ENCODE data around the gene RHOXF2B. TPM values are rescaled to one million over a fixed set of nuclear protein-coding genes. Genes with fewer than 3 reads are reported as not detected.
"Not testable (repeated sequence)": the region's sequence is repeated elsewhere in the genome, so short reads cannot be mapped to it uniquely, and the experiment has no call there.

Gene RHOXF2B
- not detected for polyA plus RNA-seq (2013, experiment 1 of 2)
- polyA plus RNA-seq (2013, experiment 2 of 2) = 0.01 TPM

DNA sequence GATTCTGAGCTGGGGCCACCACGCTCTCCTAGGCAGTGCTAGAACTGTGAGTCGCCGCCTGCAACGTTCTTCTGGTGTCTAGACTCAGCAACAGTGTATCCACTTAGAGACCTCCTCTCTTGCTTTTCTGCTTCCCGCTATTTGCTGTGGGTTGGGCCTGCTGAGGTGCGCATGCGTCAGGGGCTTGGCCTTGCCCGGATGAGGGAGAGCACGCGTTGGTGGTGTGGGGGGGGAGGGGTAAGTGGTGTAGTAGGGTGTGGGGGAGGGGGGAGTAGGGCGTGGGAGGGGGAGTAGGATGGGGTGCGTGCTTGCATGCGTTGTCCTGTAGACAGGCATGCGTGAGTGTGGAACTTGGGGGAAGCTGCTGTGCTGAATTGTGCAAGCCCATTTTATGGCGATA lies at the start of gene RHOXF2B:
RHOXF2B (minus strand) TSS at position 101 of the 400 bp plus-strand sequence. CDS start 138 bp downstream, outside the sequence.
- not testable (repeated sequence) for DNase-seq; H2BK15ac ChIP-seq (replicated peaks; ENCODE audit: low read depth); H2BK5ac ChIP-seq (ENCODE audit: low read length); H3K4me1 ChIP-seq (ENCODE audit: control insufficient read depth, low read depth, low read length); H4K5ac ChIP-seq (ENCODE audit: low read length); H3K79me2 ChIP-seq (ENCODE audit: control insufficient read depth, insufficient read depth, low read length); H3K27ac ChIP-seq (ENCODE audit: low read depth, low read length); H3K4me2 ChIP-seq (ENCODE audit: low read length); H3K36me3 ChIP-seq (ENCODE audit: control insufficient read depth, insufficient read depth, low read length); H3K27me3 ChIP-seq (ENCODE audit: insufficient read depth, low read length, poor library complexity); H3K56ac ChIP-seq (ENCODE audit: low read length); H2AK5ac ChIP-seq (ENCODE audit: low read length); H3K23ac ChIP-seq (ENCODE audit: low read length); H3K4me3 ChIP-seq (ENCODE audit: low read length); H3K18ac ChIP-seq (ENCODE audit: low read length); H3K4ac ChIP-seq (ENCODE audit: low read depth, low read length); H3K79me1 ChIP-seq (ENCODE audit: low read length); H2BK120ac ChIP-seq (ENCODE audit: low read depth, low read length); H4K8ac ChIP-seq (ENCODE audit: low read depth, low read length); H3K9ac ChIP-seq (ENCODE audit: low read length)
- no CpG with 5 or more reads among the region's 15 CpGs for WGBS (ENCODE audit: extremely low coverage, insufficient coverage, low lambda C conversion rate)

DNA sequence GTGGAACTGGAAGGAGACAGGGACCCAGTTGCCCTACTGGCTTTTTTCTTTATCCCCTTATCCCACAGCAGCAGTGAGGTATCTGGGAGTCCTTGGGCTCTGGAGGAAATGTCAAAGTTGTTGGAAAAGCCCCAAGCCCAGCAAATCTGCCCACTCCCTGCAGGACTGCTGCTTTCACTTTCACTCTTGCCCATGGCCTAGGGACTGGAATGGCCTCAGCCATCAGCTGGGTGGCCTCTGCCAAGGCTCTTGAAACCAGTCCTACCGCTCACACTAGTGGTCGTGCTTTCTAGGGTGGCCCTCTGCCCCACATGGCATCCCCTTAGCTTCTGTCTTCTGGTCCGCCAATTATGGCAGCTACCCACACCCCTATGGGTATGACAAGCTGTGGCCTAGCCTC lies 48.0 kb upstream of the RHOXF2B start:
- Histone ChIP-seq H3K4ac (ENCODE audit: low read depth, low read length) (no peak overlapping the region), H3K18ac (ENCODE audit: low read length) (no peak overlapping the region), H3K79me2 (ENCODE audit: control insufficient read depth, insufficient read depth, low read length) (no peaks in the 10 kb centered on the region), H3K36me3 (ENCODE audit: control insufficient read depth, insufficient read depth, low read length) (no peaks in the 10 kb centered on the region), H3K23ac (ENCODE audit: low read length) (no peak overlapping the region), H3K4me1 (ENCODE audit: control insufficient read depth, low read depth, low read length) (no peaks in the 10 kb centered on the region), H3K27me3 (ENCODE audit: insufficient read depth, low read length, poor library complexity) (no peaks in the 10 kb centered on the region), H3K56ac (ENCODE audit: low read length) (no peak overlapping the region), H2BK5ac (ENCODE audit: low read length) (no peak overlapping the region), H3K79me1 (ENCODE audit: low read length) (no peaks in the 10 kb centered on the region), H3K27ac (ENCODE audit: low read depth, low read length) (no peak overlapping the region), H3K9ac (ENCODE audit: low read length) (no peak overlapping the region), H4K5ac (ENCODE audit: low read length) (no peak overlapping the region), H3K4me2 (ENCODE audit: low read length) (no peak overlapping the region), H2BK120ac (ENCODE audit: low read depth, low read length) (no peak overlapping the region), H2BK15ac (replicated peaks; ENCODE audit: low read depth) (no peak overlapping the region), H2AK5ac (ENCODE audit: low read length) (no peak overlapping the region), H4K8ac (ENCODE audit: low read depth, low read length) (no peak overlapping the region), H3K4me3 (ENCODE audit: low read length) (no peak overlapping the region)
- no peak for DNase-seq
- WGBS (ENCODE audit: extremely low coverage, insufficient coverage, low lambda C conversion rate) = no CpG with 5 or more reads among the region's 3 CpGs

DNA sequence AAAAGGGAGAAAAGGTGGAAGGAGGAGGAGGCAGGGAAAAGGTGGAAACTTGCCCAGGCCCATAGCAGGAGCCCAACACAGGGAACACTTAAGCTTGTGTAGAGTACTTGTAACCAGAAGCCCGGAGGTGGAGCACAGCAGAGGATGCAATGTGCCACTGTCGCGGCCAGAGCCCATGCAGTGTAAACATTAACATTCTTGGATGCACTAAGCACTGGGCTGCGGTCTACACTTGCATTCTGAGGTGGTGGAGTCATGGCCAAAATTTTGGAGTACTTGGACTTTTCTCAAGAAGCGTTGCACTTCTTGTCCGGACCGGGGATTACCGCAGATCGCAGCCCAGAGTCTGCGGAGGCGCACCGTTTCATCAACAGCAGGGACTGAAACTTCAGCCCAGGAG lies 42.7 kb upstream of the RHOXF2B start:
- Histone ChIP-seq H2BK120ac (ENCODE audit: low read depth, low read length) (no peak overlapping the region), H4K5ac (ENCODE audit: low read length) (no peak overlapping the region), H3K27ac (ENCODE audit: low read depth, low read length) (no peak overlapping the region), H4K8ac (ENCODE audit: low read depth, low read length) (no peak overlapping the region), H3K18ac (ENCODE audit: low read length) (no peak overlapping the region), H2BK15ac (replicated peaks; ENCODE audit: low read depth) (no peak overlapping the region), H3K4ac (ENCODE audit: low read depth, low read length) (no peak overlapping the region), H2BK5ac (ENCODE audit: low read length) (no peak overlapping the region), H3K36me3 (ENCODE audit: control insufficient read depth, insufficient read depth, low read length) (no peaks in the 10 kb centered on the region), H3K23ac (ENCODE audit: low read length) (no peak overlapping the region), H3K27me3 (ENCODE audit: insufficient read depth, low read length, poor library complexity) (no peaks in the 10 kb centered on the region), H3K4me3 (ENCODE audit: low read length) (no peak overlapping the region), H3K56ac (ENCODE audit: low read length) (no peak overlapping the region), H3K79me2 (ENCODE audit: control insufficient read depth, insufficient read depth, low read length) (no peaks in the 10 kb centered on the region), H3K9ac (ENCODE audit: low read length) (no peak overlapping the region), H2AK5ac (ENCODE audit: low read length) (no peak overlapping the region), H3K4me1 (ENCODE audit: control insufficient read depth, low read depth, low read length) (no peaks in the 10 kb centered on the region), H3K4me2 (ENCODE audit: low read length) (no peak overlapping the region), H3K79me1 (ENCODE audit: low read length) (no peaks in the 10 kb centered on the region)
- no peak for DNase-seq
- WGBS (ENCODE audit: extremely low coverage, insufficient coverage, low lambda C conversion rate) = no CpG with 5 or more reads among the region's 12 CpGs

DNA sequence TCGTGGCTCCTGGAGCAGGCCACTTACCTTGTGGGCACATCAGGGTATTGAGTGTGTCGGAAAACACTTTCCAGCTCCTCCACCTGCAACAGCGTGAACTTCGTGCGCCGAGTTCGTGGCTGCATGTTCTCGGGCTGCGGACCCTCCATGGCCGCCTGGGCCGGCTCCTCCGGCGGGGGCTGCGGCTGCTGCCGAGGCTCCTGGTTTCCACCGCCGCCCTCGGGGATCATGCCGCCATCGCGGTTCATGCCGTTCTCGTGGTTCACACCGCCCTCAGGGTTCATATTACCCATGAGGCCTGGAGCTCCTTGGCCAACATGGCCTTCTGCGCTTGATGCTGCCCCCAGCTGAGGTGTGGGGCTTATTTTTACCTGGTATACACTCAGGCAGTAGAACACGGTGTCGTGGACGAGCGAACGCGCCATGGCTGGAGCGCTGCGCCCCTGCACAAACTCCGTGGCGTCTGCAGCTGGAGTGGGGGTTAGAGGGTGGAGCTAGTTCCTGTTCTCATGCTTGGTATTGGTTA lies 38.0 kb upstream of the RHOXF2B start, which contains the start of gene RHOXF1:
RHOXF1 (minus strand) TSS at position 476 of the 526 bp plus-strand sequence; CDS start at position 425, 51 bp downstream.
- no peaks in the 10 kb centered on the region for H3K79me1 ChIP-seq (ENCODE audit: low read length)
- no peak within 1 kb of the TSS for H3K4ac ChIP-seq (ENCODE audit: low read depth, low read length)

DNA sequence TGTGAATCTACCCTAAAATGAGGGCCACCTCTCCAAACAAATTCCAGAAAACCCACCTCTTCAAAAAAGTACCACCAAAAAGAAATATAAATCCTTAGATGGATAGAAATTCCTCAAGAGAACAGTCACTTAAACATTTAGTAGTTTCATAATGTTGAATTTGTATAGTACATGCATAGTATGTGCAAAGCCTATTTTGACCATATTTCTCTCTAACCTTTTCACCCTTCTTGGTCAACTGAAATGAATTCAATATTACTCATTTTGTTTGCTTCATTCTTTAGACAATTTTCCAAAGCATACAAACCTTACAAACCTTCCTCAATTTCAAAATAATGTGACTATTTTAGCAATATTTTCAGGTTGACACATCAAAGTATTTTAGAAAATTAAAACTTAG lies 34.1 kb upstream of the RHOXF2B start:
- DNase-seq = no peak
- Histone ChIP-seq H4K8ac (ENCODE audit: low read depth, low read length) (no peak overlapping the region), H3K36me3 (ENCODE audit: control insufficient read depth, insufficient read depth, low read length) (no peaks in the 10 kb centered on the region), H3K23ac (ENCODE audit: low read length) (no peak overlapping the region), H2AK5ac (ENCODE audit: low read length) (no peak overlapping the region), H3K4me2 (ENCODE audit: low read length) (no peak overlapping the region), H3K56ac (ENCODE audit: low read length) (no peak overlapping the region), H3K4me3 (ENCODE audit: low read length) (no peak overlapping the region), H3K79me2 (ENCODE audit: control insufficient read depth, insufficient read depth, low read length) (no peaks in the 10 kb centered on the region), H3K4ac (ENCODE audit: low read depth, low read length) (no peak overlapping the region), H3K4me1 (ENCODE audit: control insufficient read depth, low read depth, low read length) (no peaks in the 10 kb centered on the region), H3K27me3 (ENCODE audit: insufficient read depth, low read length, poor library complexity) (no peaks in the 10 kb centered on the region), H2BK5ac (ENCODE audit: low read length) (no peak overlapping the region), H2BK120ac (ENCODE audit: low read depth, low read length) (no peak overlapping the region), H4K5ac (ENCODE audit: low read length) (no peak overlapping the region), H3K9ac (ENCODE audit: low read length) (no peak overlapping the region), H3K18ac (ENCODE audit: low read length) (no peak overlapping the region), H2BK15ac (replicated peaks; ENCODE audit: low read depth) (no peak overlapping the region), H3K27ac (ENCODE audit: low read depth, low read length) (no peak overlapping the region), H3K79me1 (ENCODE audit: low read length) (no peaks in the 10 kb centered on the region)

More for the DNA sequence above, 38.0 kb upstream of the RHOXF2B start, which contains the start of gene RHOXF1:
- H3K9ac ChIP-seq (ENCODE audit: low read length) = no peak within 1 kb of the TSS
- no peak within 1 kb of the TSS for H3K4me3 ChIP-seq (ENCODE audit: low read length)
- H2BK5ac ChIP-seq (ENCODE audit: low read length) = no peak within 1 kb of the TSS
- no CpG with 5 or more reads among the region's 35 CpGs for WGBS (ENCODE audit: extremely low coverage, insufficient coverage, low lambda C conversion rate)
- no peaks in the 10 kb centered on the region for H3K27me3 ChIP-seq (ENCODE audit: insufficient read depth, low read length, poor library complexity)
- H3K79me2 ChIP-seq (ENCODE audit: control insufficient read depth, insufficient read depth, low read length) = no peaks in the 10 kb centered on the region
- no peak within 1 kb of the TSS for H2BK120ac ChIP-seq (ENCODE audit: low read depth, low read length)
- no peak within 1 kb of the TSS for H2BK15ac ChIP-seq (replicated peaks; ENCODE audit: low read depth)
- H2AK5ac ChIP-seq (ENCODE audit: low read length) = no peak within 1 kb of the TSS
- H3K18ac ChIP-seq (ENCODE audit: low read length) = no peak within 1 kb of the TSS
- H3K36me3 ChIP-seq (ENCODE audit: control insufficient read depth, insufficient read depth, low read length) = no peaks in the 10 kb centered on the region
- H3K4me2 ChIP-seq (ENCODE audit: low read length) = no peak within 1 kb of the TSS
- H3K56ac ChIP-seq (ENCODE audit: low read length) = no peak within 1 kb of the TSS
- H3K23ac ChIP-seq (ENCODE audit: low read length) = no peak within 1 kb of the TSS
- H3K4me1 ChIP-seq (ENCODE audit: control insufficient read depth, low read depth, low read length) = no peaks in the 10 kb centered on the region
- no peak within 1 kb of the TSS for H4K8ac ChIP-seq (ENCODE audit: low read depth, low read length)
- no peak for DNase-seq
- H4K5ac ChIP-seq (ENCODE audit: low read length) = no peak within 1 kb of the TSS
- no peak within 1 kb of the TSS for H3K27ac ChIP-seq (ENCODE audit: low read depth, low read length)

DNA sequence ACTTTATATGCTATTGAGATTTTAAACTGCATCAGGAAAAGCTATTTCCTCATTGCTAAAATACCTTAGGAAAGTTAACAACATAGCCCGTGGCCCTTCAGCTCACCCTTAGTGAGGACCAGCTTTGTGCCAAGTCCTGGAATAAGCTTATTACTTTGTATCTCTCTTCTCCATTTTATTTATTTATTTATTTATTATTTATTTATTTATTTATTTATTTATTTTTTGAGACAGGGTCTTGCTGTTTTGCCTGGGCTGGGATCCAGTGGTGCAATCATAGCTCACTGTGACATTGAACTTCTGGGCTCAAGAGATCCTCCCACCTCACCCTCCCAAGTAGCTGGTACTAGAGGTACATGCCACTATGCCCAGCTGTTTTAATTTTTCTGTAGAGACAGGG lies 31.9 kb upstream of the RHOXF2B start:
- H3K27ac ChIP-seq (ENCODE audit: low read depth, low read length) = no peak overlapping the region
- H2BK5ac ChIP-seq (ENCODE audit: low read length) = no peak overlapping the region
- H3K79me1 ChIP-seq (ENCODE audit: low read length) = no peaks in the 10 kb centered on the region
- no peaks in the 10 kb centered on the region for H3K4me1 ChIP-seq (ENCODE audit: control insufficient read depth, low read depth, low read length)
- H3K23ac ChIP-seq (ENCODE audit: low read length) = no peak overlapping the region
- no peak overlapping the region for H3K18ac ChIP-seq (ENCODE audit: low read length)
- H3K4me3 ChIP-seq (ENCODE audit: low read length) = no peak overlapping the region
- no peak overlapping the region for H2BK120ac ChIP-seq (ENCODE audit: low read depth, low read length)
- no peak overlapping the region for H2BK15ac ChIP-seq (replicated peaks; ENCODE audit: low read depth)
- H3K4ac ChIP-seq (ENCODE audit: low read depth, low read length) = no peak overlapping the region
- H3K27me3 ChIP-seq (ENCODE audit: insufficient read depth, low read length, poor library complexity) = no peaks in the 10 kb centered on the region
- H3K36me3 ChIP-seq (ENCODE audit: control insufficient read depth, insufficient read depth, low read length) = no peaks in the 10 kb centered on the region
- H3K56ac ChIP-seq (ENCODE audit: low read length) = no peak overlapping the region
- DNase-seq = no peak
- H4K5ac ChIP-seq (ENCODE audit: low read length) = no peak overlapping the region
- no peaks in the 10 kb centered on the region for H3K79me2 ChIP-seq (ENCODE audit: control insufficient read depth, insufficient read depth, low read length)
- no CpG with 5 or more reads among the region's 1 CpG for WGBS (ENCODE audit: extremely low coverage, insufficient coverage, low lambda C conversion rate)
- H3K4me2 ChIP-seq (ENCODE audit: low read length) = no peak overlapping the region
- no peak overlapping the region for H3K9ac ChIP-seq (ENCODE audit: low read length)
- H2AK5ac ChIP-seq (ENCODE audit: low read length) = no peak overlapping the region
- H4K8ac ChIP-seq (ENCODE audit: low read depth, low read length) = no peak overlapping the region

All from mesendoderm (in vitro differentiated cells).